CD8-positive, alpha-beta memory T cell (primary cell): ENCODE measurements around the gene CBX1. TPM values are rescaled to one million over a fixed set of nuclear protein-coding genes. Genes with fewer than 3 reads are reported as not detected.

ENCODE experiments used
- CTCF ChIA-PET: fragments of 350-600 bp; sonication (Branson Sonifier 250); formaldehyde crosslinking; loops from one replicate; lab custom pipeline; 2021; ENCODE audit warnings: antibody characterized with exemption; lab: Charles Lee
- POLR2A ChIA-PET: fragments of 350-600 bp; sonication (Branson Sonifier 250); formaldehyde crosslinking; loops from one replicate; lab custom pipeline; 2021; ENCODE audit warnings: antibody characterized with exemption; lab: Charles Lee
- DNase-seq, 5 donors: peaks; one replicate each; pipeline versions ENCODE4 v3.0.0 to v3.0.0-alpha.2; 2020 to 2022; ENCODE audit warnings: mixed read lengths in 1 of 5
- H3K27ac ChIP-seq: one replicate; pipeline ENCODE4 v1.7.0; 2013; ENCODE audit warnings: low read depth, mild to moderate bottlenecking, low read length, moderate library complexity
- H3K27me3 ChIP-seq: 2 replicates; pipeline ENCODE4 v1.7.0; 2013; ENCODE audit warnings: low read length, mild to moderate bottlenecking; ENCODE audit not compliant: insufficient read depth, poor library complexity, severe bottlenecking
- H3K36me3 ChIP-seq: 2 replicates; pipeline ENCODE4 v1.7.0; 2013; ENCODE audit warnings: mild to moderate bottlenecking, low read length, moderate library complexity; ENCODE audit not compliant: insufficient read depth
- H3K4me1 ChIP-seq: 2 replicates; pipeline ENCODE4 v1.7.0; 2013; ENCODE audit warnings: mild to moderate bottlenecking, low read length, moderate library complexity; ENCODE audit not compliant: insufficient read depth
- H3K4me3 ChIP-seq: 2 replicates; pipeline ENCODE4 v1.7.0; 2013; ENCODE audit warnings: mild to moderate bottlenecking, low read length
- H3K9me3 ChIP-seq: 2 replicates; pipeline ENCODE4 v1.7.0; 2013; ENCODE audit warnings: mild to moderate bottlenecking, low read length
- H3K27ac Mint-ChIP-seq, 8 donors: one replicate each; pipeline ENCODE4 v1.8.0; 2020 to 2021; ENCODE audit warnings: mixed read lengths in 8 of 8, mild to moderate bottlenecking in 6 of 8, inconsistent platforms in 3 of 8, moderate library complexity in 3 of 8
- H3K27me3 Mint-ChIP-seq, 2 donors: one replicate each; pipeline ENCODE4 v1.8.0; 2020 to 2021; ENCODE audit warnings: mixed read lengths in 2 of 2, mild to moderate bottlenecking in 1 of 2, moderate library complexity in 1 of 2
- H3K36me3 Mint-ChIP-seq, 3 donors: one replicate each; pipeline ENCODE4 v1.8.0; 2020 to 2021; ENCODE audit warnings: mixed read lengths in 3 of 3, inconsistent platforms in 1 of 3, mild to moderate bottlenecking in 1 of 3
- H3K4me1 Mint-ChIP-seq, 3 donors: one replicate each; pipeline ENCODE4 v1.8.0; 2020 to 2021; ENCODE audit warnings: mixed read lengths in 3 of 3, inconsistent platforms in 1 of 3, mild to moderate bottlenecking in 1 of 3
- H3K4me3 Mint-ChIP-seq, 7 donors: one replicate each; pipeline ENCODE4 v1.8.0; 2020 to 2021; ENCODE audit warnings: mixed read lengths in 7 of 7, mild to moderate bottlenecking in 6 of 7, moderate library complexity in 4 of 7, inconsistent platforms in 2 of 7
- H3K9me3 Mint-ChIP-seq, 5 donors: one replicate each; pipeline ENCODE4 v1.8.0; 2020 to 2022; ENCODE audit warnings: mixed read lengths in 5 of 5, mild to moderate bottlenecking in 3 of 5, moderate library complexity in 2 of 5, inconsistent platforms in 1 of 5
- polyA plus RNA-seq: library from polyadenylated mRNA; unstranded; fragments of 300-500 nt; fragmentation: Illumina TruSeq; gene quantifications from one replicate; pipeline ENCODE4 v1.2.3, GENCODE V29; 2021
- total RNA-seq, 2 experiments: library from RNA; stranded (reverse); gene quantifications; one replicate each; pipeline ENCODE4 v1.2.3, GENCODE V29; 2021

Gene CBX1
- total and polyA plus RNA-seq, 3 experiments from 2014 or later: 21.1 to 65.1 (median 63.1) TPM

- Histone ChIP-seq H3K9me3 (no peaks in the 10 kb centered on the region), H3K4me1 (peaks cover 13% of the 10 kb centered on the region), H3K4me3 (no peak overlapping the region), H3K27ac (no peak overlapping the region), H3K36me3 (no peaks in the 10 kb centered on the region), H3K27me3 (peaks cover 5% of the 10 kb centered on the region)
- DNase-seq: no peak
- H3K9me3 Mint-ChIP-seq: no peaks in the 10 kb centered on the region
- no peaks in the 10 kb centered on the region for H3K36me3 Mint-ChIP-seq
- H3K4me3 Mint-ChIP-seq: no peak overlapping the region
- ChIA-PET POLR2A (no interaction called here), CTCF (interaction anchor here (0.9 to 1.8 kb wide), 5 partner anchors 18 to 66 kb away, joined by 3 to 5 read pairs (median 4); partner anchors contain the start of genes CDK5RAP3 and NFE2L1)
- peaks cover 22 to 38% of the 10 kb centered on the region in 2 donors for H3K27me3 Mint-ChIP-seq
- H3K27ac Mint-ChIP-seq: no peak overlapping the region
- peaks cover 8 to 13% (median 12%) of the 10 kb centered on the region in 3 donors for H3K4me1 Mint-ChIP-seq
Measured at GRCh38 chr17:48030531-48030930, 70.7 kb downstream of the CBX1 start.

- H3K9me3 Mint-ChIP-seq: no peaks in the 10 kb centered on the region
- no peak overlapping the region for H3K27ac Mint-ChIP-seq
- H3K27me3 Mint-ChIP-seq: peaks cover 27 to 38% of the 10 kb centered on the region in 2 donors
- Histone ChIP-seq H3K27ac (no peak overlapping the region), H3K27me3 (peaks cover 10% of the 10 kb centered on the region), H3K9me3 (no peaks in the 10 kb centered on the region), H3K4me1 (peaks cover 28% of the 10 kb centered on the region), H3K4me3 (no peak overlapping the region), H3K36me3 (no peaks in the 10 kb centered on the region)
- no peak overlapping the region for H3K4me3 Mint-ChIP-seq
- DNase-seq: no peak
- H3K4me1 Mint-ChIP-seq: peaks cover 22 to 27% (median 27%) of the 10 kb centered on the region in 3 donors
- no peaks in the 10 kb centered on the region for H3K36me3 Mint-ChIP-seq
- POLR2A ChIA-PET: no interaction called here
- CTCF ChIA-PET: interaction anchor here (1.1 kb wide), 1 partner anchor 46 kb away, joined by 6 read pairs; no protein-coding TSS in a partner anchor
Measured at GRCh38 chr17:48028736-48029135, 72.5 kb downstream of the CBX1 start.

- H3K27ac ChIP-seq: no peak overlapping the region
- H3K36me3 ChIP-seq: no peaks in the 10 kb centered on the region
- no peak overlapping the region for H3K4me3 ChIP-seq
- no peak for DNase-seq
- Mint-ChIP-seq H3K4me1 (peaks cover 24 to 35% (median 27%) of the 10 kb centered on the region in 3 donors), H3K27me3 (peaks cover 25 to 35% of the 10 kb centered on the region in 2 donors), H3K36me3 (no peaks in the 10 kb centered on the region), H3K4me3 (no peak overlapping the region), H3K9me3 (no peaks in the 10 kb centered on the region), H3K27ac (no peak overlapping the region)
- H3K9me3 ChIP-seq: no peaks in the 10 kb centered on the region
- POLR2A ChIA-PET: no interaction called here
- peaks cover 36% of the 10 kb centered on the region for H3K4me1 ChIP-seq
- CTCF ChIA-PET: interaction anchor here (0.7 to 3.8 kb wide), 16 partner anchors 8 to 591 kb away, joined by 3 to 45 read pairs (median 8); partner anchors contain the start of genes CDK5RAP3, COPZ2, HOXB5 and NFE2L1
- H3K27me3 ChIP-seq: peaks cover 12% of the 10 kb centered on the region
Measured at GRCh38 chr17:48027322-48027981, 73.8 kb downstream of the CBX1 start.

- H3K27ac Mint-ChIP-seq: peak overlapping the region in 2 of 8 donors; percentile 25 to 33
- H3K36me3 Mint-ChIP-seq: no peaks in the 10 kb centered on the region
- peaks cover 24 to 35% (median 27%) of the 10 kb centered on the region in 3 donors for H3K4me1 Mint-ChIP-seq
- ChIA-PET CTCF (interaction anchor here (0.7 to 3.8 kb wide), 21 partner anchors 9 to 610 kb away, joined by 3 to 45 read pairs (median 5); partner anchors contain the start of genes CDK5RAP3, COPZ2, HOXB5 and NFE2L1), POLR2A (interaction anchor here (0.6 to 0.7 kb wide), 2 partner anchors 15 to 21 kb away, joined by 3 read pairs; partner anchors contain the start of gene NFE2L1)
- H3K4me3 ChIP-seq: no peak overlapping the region
- DNase-seq: peak; percentile 57 to 80 (median 62)
- no peaks in the 10 kb centered on the region for H3K36me3 ChIP-seq
- no peaks in the 10 kb centered on the region for H3K9me3 Mint-ChIP-seq
- peaks cover 10% of the 10 kb centered on the region for H3K27me3 ChIP-seq
- H3K27me3 Mint-ChIP-seq: peaks cover 25 to 34% of the 10 kb centered on the region in 2 donors
- H3K4me1 ChIP-seq: peaks cover 36% of the 10 kb centered on the region
- no peak overlapping the region for H3K27ac ChIP-seq
- no peaks in the 10 kb centered on the region for H3K9me3 ChIP-seq
- H3K4me3 Mint-ChIP-seq: peak overlapping the region in 5 of 7 donors; percentile 28 to 96 (median 63)
Measured at GRCh38 chr17:48026502-48027321, 74.6 kb downstream of the CBX1 start.

- peaks cover 36% of the 10 kb centered on the region for H3K4me1 ChIP-seq
- Mint-ChIP-seq H3K9me3 (no peaks in the 10 kb centered on the region), H3K4me1 (peaks cover 24 to 35% (median 27%) of the 10 kb centered on the region in 3 donors), H3K36me3 (no peaks in the 10 kb centered on the region), H3K27me3 (peaks cover 23 to 35% of the 10 kb centered on the region in 2 donors), H3K4me3 (peak overlapping the region; percentile 63 to 96 (median 88)), H3K27ac (peak overlapping the region in 2 of 8 donors; percentile 25 to 82)
- H3K27me3 ChIP-seq: peaks cover 10% of the 10 kb centered on the region
- DNase-seq: no peak
- no peaks in the 10 kb centered on the region for H3K9me3 ChIP-seq
- peak overlapping the region; percentile 60 for H3K4me3 ChIP-seq
- ChIA-PET POLR2A (interaction anchor here (0.6 to 1.4 kb wide), 5 partner anchors 15 to 569 kb away, joined by 3 to 8 read pairs (median 3); partner anchors contain the start of gene NFE2L1), CTCF (interaction anchor here (0.6 to 3.8 kb wide), 28 partner anchors 10 to 611 kb away, joined by 3 to 45 read pairs (median 5); partner anchors contain the start of genes CDK5RAP3, COPZ2, HOXB5 and NFE2L1)
- H3K27ac ChIP-seq: no peak overlapping the region
- H3K36me3 ChIP-seq: no peaks in the 10 kb centered on the region
Measured at GRCh38 chr17:48025904-48026501, 75.3 kb downstream of the CBX1 start.

- peaks cover 19 to 27% of the 10 kb centered on the region in 2 donors for H3K27me3 Mint-ChIP-seq
- H3K36me3 ChIP-seq: no peaks in the 10 kb centered on the region
- no peaks in the 10 kb centered on the region for H3K36me3 Mint-ChIP-seq
- H3K27me3 ChIP-seq: peaks cover 10% of the 10 kb centered on the region
- POLR2A ChIA-PET: interaction anchor here (0.6 to 1.4 kb wide), 3 partner anchors 18 to 570 kb away, joined by 3 to 8 read pairs (median 4); no protein-coding TSS in a partner anchor
- H3K27ac Mint-ChIP-seq: peak overlapping the region; percentile 56 to 97 (median 90)
- peaks cover 36% of the 10 kb centered on the region for H3K4me1 ChIP-seq
- no peaks in the 10 kb centered on the region for H3K9me3 ChIP-seq
- H3K4me3 Mint-ChIP-seq: peak overlapping the region; percentile 81 to 96 (median 88)
- peak overlapping the region; percentile 49 for H3K27ac ChIP-seq
- CTCF ChIA-PET: interaction anchor here (0.6 to 3.8 kb wide), 25 partner anchors 10 to 611 kb away, joined by 3 to 45 read pairs (median 4); partner anchors contain the start of genes CDK5RAP3, COPZ2, HOXB5 and NFE2L1
- peak; percentile 93 to 99 (median 98) for DNase-seq
- H3K4me3 ChIP-seq: peak overlapping the region; percentile 60
- H3K4me1 Mint-ChIP-seq: peaks cover 24 to 35% (median 27%) of the 10 kb centered on the region in 3 donors
- H3K9me3 Mint-ChIP-seq: no peaks in the 10 kb centered on the region
Measured at GRCh38 chr17:48025040-48025903, 76.0 kb downstream of the CBX1 start.
